Suprapubic skin (tissue), 4 donors: Measurements from ENCODE around the gene SORCS1. TPM values are rescaled to one million over a fixed set of nuclear protein-coding genes. Genes with fewer than 3 reads are reported as not detected.
A peak's percentile ranks its signal among the peaks of the same experiment; 100 is the strongest.

Experiments used
- DNase-seq, 2 donors: peaks; one replicate each; pipeline ENCODE4 v3.0.0-alpha.2; 2019; ENCODE audit warnings: low spot score in 2 of 2
- H3K27ac ChIP-seq: fragments of 200-600 bp; sonication (generic); one replicate; pipeline ENCODE4 v1.5.1; 2019
- H3K27me3 ChIP-seq: fragments of 200-600 bp; sonication (generic); one replicate; pipeline ENCODE4 v1.5.1; 2019
- H3K36me3 ChIP-seq: fragments of 200-600 bp; sonication (generic); one replicate; pipeline ENCODE4 v1.5.1; 2019
- H3K4me1 ChIP-seq: fragments of 200-600 bp; sonication (generic); one replicate; pipeline ENCODE4 v1.5.1; 2019
- H3K4me3 ChIP-seq: fragments of 200-600 bp; sonication (generic); one replicate; pipeline ENCODE4 v1.5.1; 2019; ENCODE audit warnings: mild to moderate bottlenecking
- H3K9me3 ChIP-seq: fragments of 200-600 bp; sonication (generic); one replicate; pipeline ENCODE4 v1.5.1; 2019
- CTCF ChIP-seq, 2 donors: fragments of 200-600 bp in 1 of 2; fragments of 450-650 bp in 1 of 2; sonication (generic) in 1 of 2; IDR thresholded peaks; one replicate each; pipeline ENCODE4 v1.5.1; 2016 to 2019; ENCODE audit warnings: antibody characterized with exemption in 2 of 2, mild to moderate bottlenecking in 1 of 2, moderate library complexity in 1 of 2
- EP300 ChIP-seq: sonication (generic); formaldehyde crosslinking; IDR thresholded peaks from one replicate; pipeline ENCODE4 v1.6.1; 2017; ENCODE audit warnings: antibody characterized with exemption
- POLR2A ChIP-seq, 2 donors: fragments of 450-650 bp; IDR thresholded peaks; one replicate each; pipeline ENCODE4 v1.6.1; 2017; ENCODE audit warnings: antibody characterized with exemption in 2 of 2, mild to moderate bottlenecking in 2 of 2, moderate library complexity in 2 of 2
- POLR2AphosphoS5 ChIP-seq, 3 donors: sonication (generic); formaldehyde crosslinking; IDR thresholded peaks; one replicate each; pipeline ENCODE4 v1.6.1; 2017; ENCODE audit warnings: antibody characterized with exemption in 3 of 3
- WGBS: methylation state at CpG from one replicate; pipeline ENCODE4 v1.1.5; 2018; 5-methylcytosine and 5-hydroxymethylcytosine counted together
- total RNA-seq, 4 donors: library from RNA; depleted of rRNA; stranded (reverse); fragments of >200 nt; gene quantifications; one replicate each; pipeline ENCODE4 v1.1.0, GENCODE V29; 2016

SORCS1 gene
- total RNA-seq, 4 donors from 2014 or later = 1.3 to 6.0 (median 3.4) TPM

GRCh38 chr10:106713846-106714245 is 450.7 kb downstream of the SORCS1 start:
- no peaks in the 10 kb centered on the region for H3K4me1 ChIP-seq
- no peak overlapping the region for H3K27ac ChIP-seq
- no peak for DNase-seq
- H3K27me3 ChIP-seq = no peaks in the 10 kb centered on the region
- H3K4me3 ChIP-seq = no peak overlapping the region
- H3K36me3 ChIP-seq = no peaks in the 10 kb centered on the region
- WGBS = 62% methylated on average over 2 of the region's 2 CpGs
- no peaks in the 10 kb centered on the region for H3K9me3 ChIP-seq
- TF ChIP-seq EP300 = no peak

- H3K9me3 ChIP-seq = no peaks in the 10 kb centered on the region
- H3K27ac ChIP-seq = no peak overlapping the region
- H3K27me3 ChIP-seq = no peaks in the 10 kb centered on the region
- H3K4me1 ChIP-seq = no peaks in the 10 kb centered on the region
- TF ChIP-seq POLR2A (IDR thresholded peaks at IDR 0.05) (no peak), CTCF (IDR thresholded peaks at IDR 0.05) (no peak), EP300 (no peak), POLR2AphosphoS5 (IDR thresholded peaks at IDR 0.05) (no peak)
- no peaks in the 10 kb centered on the region for H3K36me3 ChIP-seq
- no peak for DNase-seq
- 59% methylated on average over 1 of the region's 1 CpG for WGBS
- H3K4me3 ChIP-seq = no peak overlapping the region
Observed at GRCh38 chr10:106712988-106713387, 451.5 kb downstream of the SORCS1 start.

GRCh38 chr10:106711313-106711906 is 453.1 kb downstream of the SORCS1 start:
- WGBS = 75% methylated on average over 6 of the region's 6 CpGs
- Histone ChIP-seq H3K36me3 (no peaks in the 10 kb centered on the region), H3K27me3 (no peaks in the 10 kb centered on the region), H3K4me1 (no peaks in the 10 kb centered on the region), H3K27ac (no peak overlapping the region), H3K4me3 (no peak overlapping the region), H3K9me3 (no peaks in the 10 kb centered on the region)
- TF ChIP-seq POLR2A (IDR thresholded peaks at IDR 0.05) = no peak
- peak in 1 of 2 donors; percentile 32 for TF ChIP-seq CTCF (IDR thresholded peaks at IDR 0.05)
- DNase-seq = no peak

GRCh38 chr10:106708506-106708905 is 456.0 kb downstream of the SORCS1 start:
- 47% methylated on average over 2 of the region's 2 CpGs for WGBS
- H3K36me3 ChIP-seq = no peaks in the 10 kb centered on the region
- H3K27ac ChIP-seq = no peak overlapping the region
- no peak for DNase-seq
- no peaks in the 10 kb centered on the region for H3K9me3 ChIP-seq
- no peak for TF ChIP-seq POLR2A (IDR thresholded peaks at IDR 0.05)
- no peak for TF ChIP-seq EP300
- no peak overlapping the region for H3K4me3 ChIP-seq
- H3K4me1 ChIP-seq = no peaks in the 10 kb centered on the region
- no peaks in the 10 kb centered on the region for H3K27me3 ChIP-seq

- TF ChIP-seq POLR2A (IDR thresholded peaks at IDR 0.05) (no peak), POLR2AphosphoS5 (IDR thresholded peaks at IDR 0.05) (no peak), CTCF (IDR thresholded peaks at IDR 0.05) (no peak), EP300 (no peak)
- Histone ChIP-seq H3K27me3 (no peaks in the 10 kb centered on the region), H3K36me3 (no peaks in the 10 kb centered on the region), H3K4me1 (no peaks in the 10 kb centered on the region), H3K27ac (no peak overlapping the region), H3K4me3 (no peak overlapping the region), H3K9me3 (no peaks in the 10 kb centered on the region)
- no peak for DNase-seq
- WGBS = 57% methylated on average over 3 of the region's 3 CpGs
Observed at GRCh38 chr10:106707657-106708056, 456.8 kb downstream of the SORCS1 start.

- H3K4me1 ChIP-seq = no peaks in the 10 kb centered on the region
- DNase-seq = no peak
- no peaks in the 10 kb centered on the region for H3K9me3 ChIP-seq
- H3K27me3 ChIP-seq = no peaks in the 10 kb centered on the region
- H3K4me3 ChIP-seq = no peak overlapping the region
- no peaks in the 10 kb centered on the region for H3K36me3 ChIP-seq
- H3K27ac ChIP-seq = no peak overlapping the region
- TF ChIP-seq POLR2AphosphoS5 (IDR thresholded peaks at IDR 0.05) = no peak
- no peak for TF ChIP-seq CTCF (IDR thresholded peaks at IDR 0.05)
- TF ChIP-seq EP300 = no peak
- TF ChIP-seq POLR2A (IDR thresholded peaks at IDR 0.05) = no peak
Observed at GRCh38 chr10:106706127-106706526, 458.4 kb downstream of the SORCS1 start.
